HCT116 (cell line): ENCODE data around the gene MADD. TPM values are rescaled to one million over a fixed set of nuclear protein-coding genes. Genes with fewer than 3 reads are reported as not detected.

Source experiments
- ATAC-seq: fragments of 200-7000 bp; cut with Tn5 transposase; 2 replicates; pipeline ENCODE4 v1.9.1; 2020; ENCODE audit warnings: mild to moderate bottlenecking, moderate library complexity
- BruUV-seq: library from RNA; stranded (reverse); fragments of 400-500 nt; replicated peaks from 2 replicates; lab custom pipeline; 2021; lab: Mats Ljungman, UMichigan
- CTCF ChIA-PET: fragments of 300-600 bp; sonication (Branson Sonifier 250); formaldehyde crosslinking; loops from one replicate; lab custom pipeline; 2021; ENCODE audit warnings: antibody characterized with exemption; lab: Charles Lee
- POLR2A ChIA-PET: fragments of 300-600, 350-600 bp; sonication (Branson Sonifier 250); formaldehyde crosslinking; loops from one replicate; lab custom pipeline; 2021; ENCODE audit warnings: antibody characterized with exemption; lab: Charles Lee
- RAD21 ChIA-PET, 2 experiments: fragments of 300-600 bp; sonication (Branson Sonifier 250); formaldehyde crosslinking; loops; one replicate each; lab custom pipeline; 2023; ENCODE audit warnings: low total read pairs in 2 of 2; ENCODE audit not compliant: uncharacterized antibody in 2 of 2, unreplicated experiment in 2 of 2, low non-redundant PET in 1 of 2; lab: Charles Lee
- DNase-seq: peaks from one replicate; pipeline ENCODE4 v3.0.0-alpha.2; 2010; ENCODE audit warnings: low read depth, low spot score
- H2AFZ ChIP-seq: fragments of 200-600 bp; shearing (Covaris generic), sonication (generic); 2 replicates; pipeline ENCODE4 v1.6.1; 2017; ENCODE audit warnings: low read depth, mixed run types, mixed read lengths, antibody characterized with exemption, low read length; ENCODE audit not compliant: poor library complexity, severe bottlenecking
- H3K27ac ChIP-seq: 2 replicates; pipeline ENCODE4 v1.5.1; 2012; ENCODE audit warnings: low read depth, low read length
- H3K27me3 ChIP-seq: fragments of 200-600 bp; sonication (generic); 2 replicates; pipeline ENCODE4 v1.6.1; 2016; ENCODE audit warnings: mixed run types, low read length, mixed read lengths; ENCODE audit not compliant: insufficient read depth
- H3K36me3 ChIP-seq, 2 experiments: fragments of 200-500 bp in 1 of 2; fragments of 200-600 bp in 1 of 2; sonication (Bioruptor generic) in 1 of 2; sonication (generic) in 1 of 2; 2 replicates each; pipeline versions ENCODE4 v1.5.1 to v1.6.1; 2014 to 2016; ENCODE audit warnings: low read length in 2 of 2, inconsistent platforms in 1 of 2, mixed read lengths in 1 of 2, mixed run types in 1 of 2; ENCODE audit not compliant: insufficient read depth in 2 of 2, control insufficient read depth in 1 of 2
- H3K4me1 ChIP-seq, 2 experiments: fragments of 200-600 bp in 1 of 2; sonication (generic) in 1 of 2; 2 replicates each; pipeline versions ENCODE4 v1.5.1 to v1.6.1; 2012 to 2017; ENCODE audit warnings: low read length in 2 of 2, inconsistent platforms in 1 of 2, mild to moderate bottlenecking in 1 of 2, mixed read lengths in 1 of 2, mixed run types in 1 of 2, moderate library complexity in 1 of 2; ENCODE audit not compliant: insufficient read depth in 2 of 2, control insufficient read depth in 1 of 2
- H3K4me2 ChIP-seq: fragments of 200-600 bp; sonication (generic); 2 replicates; pipeline ENCODE4 v1.6.1; 2017; ENCODE audit warnings: mixed run types, low read length, mixed read lengths
- H3K4me3 ChIP-seq, 2 experiments: fragments of 200-600 bp in 1 of 2; sonication (generic) in 1 of 2; replicated peaks in 1 of 2; 2 replicates each; pipeline ENCODE4 v1.5.1; 2011 to 2016; ENCODE audit warnings: low read length in 2 of 2, control low read depth in 1 of 2, low read depth in 1 of 2, mild to moderate bottlenecking in 1 of 2, mixed read lengths in 1 of 2, mixed run types in 1 of 2
- H3K79me2 ChIP-seq: fragments of 200-600 bp; sonication (generic); 2 replicates; pipeline ENCODE4 v1.6.1; 2017; ENCODE audit warnings: mild to moderate bottlenecking, mixed run types, low read length, moderate library complexity, mixed read lengths; ENCODE audit not compliant: insufficient read depth
- H3K9ac ChIP-seq: fragments of 200-600 bp; sonication (generic); 2 replicates; pipeline ENCODE4 v1.6.1; 2016; ENCODE audit warnings: low read length, mixed read lengths
- H3K9me2 ChIP-seq: fragments of 200-600 bp; sonication (generic), shearing (Covaris generic); 2 replicates; pipeline ENCODE4 v1.6.1; 2017; ENCODE audit warnings: mixed run types, mild to moderate bottlenecking, moderate library complexity; ENCODE audit not compliant: insufficient read depth
- H3K9me3 ChIP-seq, 2 experiments: fragments of 200-500 bp in 1 of 2; fragments of 200-600 bp in 1 of 2; sonication (Bioruptor generic) in 1 of 2; sonication (generic) in 1 of 2; 2 replicates each; pipeline ENCODE4 v1.6.1; 2014 to 2017; ENCODE audit warnings: low read length in 2 of 2, mixed read lengths in 2 of 2, inconsistent platforms in 1 of 2, low read depth in 1 of 2, mild to moderate bottlenecking in 1 of 2, mixed run types in 1 of 2, moderate library complexity in 1 of 2; ENCODE audit not compliant: control insufficient read depth in 1 of 2, insufficient read depth in 1 of 2
- H4K20me1 ChIP-seq: fragments of 200-600 bp; sonication (generic), shearing (Covaris generic); 2 replicates; pipeline ENCODE4 v1.6.1; 2017; ENCODE audit warnings: mixed run types, mild to moderate bottlenecking, moderate library complexity; ENCODE audit not compliant: insufficient read depth
- CBX3 ChIP-seq: IDR thresholded peaks from 2 replicates; pipeline ENCODE4 v1.6.1; 2012; ENCODE audit warnings: low read depth
- EGR1 ChIP-seq: IDR thresholded peaks from 2 replicates; pipeline ENCODE4 v1.6.1; 2012; ENCODE audit warnings: low read depth
- EZH2 ChIP-seq: fragments of 200-600 bp; sonication (generic); IDR thresholded peaks from 2 replicates; pipeline ENCODE4 v1.6.1; 2017; ENCODE audit warnings: antibody characterized with exemption, mixed run types
- EZH2phosphoT487 ChIP-seq: fragments of 200-600 bp; IDR thresholded peaks from 2 replicates; pipeline ENCODE4 v1.6.1; 2018; ENCODE audit warnings: antibody characterized with exemption, borderline replicate concordance
- FOSL1 ChIP-seq: IDR thresholded peaks from 2 replicates; pipeline ENCODE4 v1.6.1; 2012; ENCODE audit warnings: low read depth
- JUND ChIP-seq: IDR thresholded peaks from 2 replicates; pipeline ENCODE4 v1.6.1; 2012
- POLR2A ChIP-seq: IDR thresholded peaks from 2 replicates; pipeline ENCODE4 v1.7.0; 2011; ENCODE audit warnings: borderline replicate concordance; ENCODE audit not compliant: insufficient read depth, insufficient read length; ENCODE audit errors: extremely low read depth
- POLR2AphosphoS5 ChIP-seq: IDR thresholded peaks from 2 replicates; pipeline ENCODE4 v1.6.1; 2011; ENCODE audit warnings: mild to moderate bottlenecking, low read depth, low read length, moderate library complexity
- SIN3A ChIP-seq: IDR thresholded peaks from 2 replicates; pipeline ENCODE4 v1.6.1; 2012; ENCODE audit warnings: low read depth
- SP1 ChIP-seq: IDR thresholded peaks from 2 replicates; pipeline ENCODE4 v1.6.1; 2012; ENCODE audit warnings: low read depth
- SRF ChIP-seq: IDR thresholded peaks from 2 replicates; pipeline ENCODE4 v1.6.1; 2012; ENCODE audit warnings: low read depth
- YY1 ChIP-seq: IDR thresholded peaks from 2 replicates; pipeline ENCODE4 v1.6.1; 2011; ENCODE audit warnings: low read length, low read depth, moderate library complexity, mild to moderate bottlenecking; ENCODE audit not compliant: insufficient replicate concordance; ENCODE audit errors: extremely low read depth
- ZFX ChIP-seq: fragments of 450-650 bp; IDR thresholded peaks from 2 replicates; pipeline ENCODE4 v1.6.1; 2017
- intact Hi-C: fragments of 100-400 bp; cut with micrococcal nuclease; formaldehyde crosslinking; loops from 2 replicates; pipeline ENCODE4 v1.10.0; 2022
- total RNA-seq: library from RNA; stranded (reverse); gene quantifications from one replicate; pipeline ENCODE4 v1.2.1, GENCODE V29; 2021; ENCODE audit not compliant: unreplicated experiment
- TF ChIP-seq, protein P1 (sequence below): IDR thresholded peaks from 2 replicates; pipeline ENCODE4 v1.6.1; 2012
- TF ChIP-seq, protein P2 (sequence below): IDR thresholded peaks from 2 replicates; pipeline ENCODE4 v1.6.1; 2012; ENCODE audit warnings: low read depth
- TF ChIP-seq, protein P3 (sequence below), 3 experiments: fragments of 200-600 bp in 1 of 3; sonication (generic) in 1 of 3; IDR thresholded peaks in 2 of 3; conservative IDR thresholded peaks in 1 of 3; 2 replicates each; pipeline ENCODE4 v1.5.1; 2012 to 2017; ENCODE audit warnings: low read depth in 2 of 3, low read length in 2 of 3, antibody characterized with exemption in 1 of 3, borderline replicate concordance in 1 of 3, control low read depth in 1 of 3, mild to moderate bottlenecking in 1 of 3, mixed read lengths in 1 of 3, mixed run types in 1 of 3, moderate library complexity in 1 of 3; ENCODE audit not compliant: insufficient read depth in 1 of 3
- TF ChIP-seq, protein P4 (sequence below): IDR thresholded peaks from 2 replicates; pipeline ENCODE4 v1.6.1; 2011; ENCODE audit warnings: mild to moderate bottlenecking, low read length, moderate library complexity; ENCODE audit not compliant: insufficient replicate concordance; ENCODE audit errors: extremely low read depth

MADD gene
- total RNA-seq, 1 experiment from 2014 or later: 37.1 TPM

DNA sequence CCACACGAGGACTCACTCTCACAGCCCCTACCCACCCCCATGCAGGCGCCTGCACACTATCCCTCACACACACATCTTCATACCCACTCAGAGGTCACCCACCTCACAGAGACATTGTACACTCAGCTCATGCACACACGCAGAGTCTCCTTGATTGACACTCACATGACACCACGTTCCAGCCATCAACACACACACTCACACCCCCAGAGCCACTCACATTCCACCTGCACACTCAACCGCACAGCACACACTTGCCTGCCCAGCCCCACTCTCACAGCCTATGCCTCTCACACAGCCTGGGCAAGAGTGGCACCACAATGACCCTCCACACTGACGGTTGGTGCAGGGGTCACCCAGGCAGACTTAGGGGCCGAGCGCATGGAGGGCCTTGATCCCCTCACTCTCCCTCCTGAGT lies 106.2 kb downstream of the MADD start:
- Histone ChIP-seq H4K20me1 (no peaks in the 10 kb centered on the region), H3K4me3 (no peak overlapping the region), H3K4me1 (peaks cover 11 to 29% of the 10 kb centered on the region in 2 experiments; a peak in 3 of 4 replicates), H3K27ac (no peak overlapping the region), H3K9me3 (no peaks in the 10 kb centered on the region), H3K9ac (no peak overlapping the region), H3K27me3 (no peaks in the 10 kb centered on the region)
- BruUV-seq: no TSS peak
- intact Hi-C loops: no loop called here
- DNase-seq (no peak), ATAC-seq (no peak)
- TF ChIP-seq SRF (no peak), JUND (no peak), EZH2 (no peak), FOSL1 (no peak), EZH2phosphoT487 (no peak), YY1 (no peak), SIN3A (no peak), ZFX (no peak), EGR1 (no peak), CBX3 (no peak), POLR2A (no peak), POLR2AphosphoS5 (no peak), SP1 (no peak)
- TF ChIP-seq, protein P1, sequence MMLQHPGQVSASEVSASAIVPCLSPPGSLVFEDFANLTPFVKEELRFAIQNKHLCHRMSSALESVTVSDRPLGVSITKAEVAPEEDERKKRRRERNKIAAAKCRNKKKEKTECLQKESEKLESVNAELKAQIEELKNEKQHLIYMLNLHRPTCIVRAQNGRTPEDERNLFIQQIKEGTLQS: no peak
- TF ChIP-seq, protein P2, sequence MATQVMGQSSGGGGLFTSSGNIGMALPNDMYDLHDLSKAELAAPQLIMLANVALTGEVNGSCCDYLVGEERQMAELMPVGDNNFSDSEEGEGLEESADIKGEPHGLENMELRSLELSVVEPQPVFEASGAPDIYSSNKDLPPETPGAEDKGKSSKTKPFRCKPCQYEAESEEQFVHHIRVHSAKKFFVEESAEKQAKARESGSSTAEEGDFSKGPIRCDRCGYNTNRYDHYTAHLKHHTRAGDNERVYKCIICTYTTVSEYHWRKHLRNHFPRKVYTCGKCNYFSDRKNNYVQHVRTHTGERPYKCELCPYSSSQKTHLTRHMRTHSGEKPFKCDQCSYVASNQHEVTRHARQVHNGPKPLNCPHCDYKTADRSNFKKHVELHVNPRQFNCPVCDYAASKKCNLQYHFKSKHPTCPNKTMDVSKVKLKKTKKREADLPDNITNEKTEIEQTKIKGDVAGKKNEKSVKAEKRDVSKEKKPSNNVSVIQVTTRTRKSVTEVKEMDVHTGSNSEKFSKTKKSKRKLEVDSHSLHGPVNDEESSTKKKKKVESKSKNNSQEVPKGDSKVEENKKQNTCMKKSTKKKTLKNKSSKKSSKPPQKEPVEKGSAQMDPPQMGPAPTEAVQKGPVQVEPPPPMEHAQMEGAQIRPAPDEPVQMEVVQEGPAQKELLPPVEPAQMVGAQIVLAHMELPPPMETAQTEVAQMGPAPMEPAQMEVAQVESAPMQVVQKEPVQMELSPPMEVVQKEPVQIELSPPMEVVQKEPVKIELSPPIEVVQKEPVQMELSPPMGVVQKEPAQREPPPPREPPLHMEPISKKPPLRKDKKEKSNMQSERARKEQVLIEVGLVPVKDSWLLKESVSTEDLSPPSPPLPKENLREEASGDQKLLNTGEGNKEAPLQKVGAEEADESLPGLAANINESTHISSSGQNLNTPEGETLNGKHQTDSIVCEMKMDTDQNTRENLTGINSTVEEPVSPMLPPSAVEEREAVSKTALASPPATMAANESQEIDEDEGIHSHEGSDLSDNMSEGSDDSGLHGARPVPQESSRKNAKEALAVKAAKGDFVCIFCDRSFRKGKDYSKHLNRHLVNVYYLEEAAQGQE: no peak
- TF ChIP-seq, protein P3, sequence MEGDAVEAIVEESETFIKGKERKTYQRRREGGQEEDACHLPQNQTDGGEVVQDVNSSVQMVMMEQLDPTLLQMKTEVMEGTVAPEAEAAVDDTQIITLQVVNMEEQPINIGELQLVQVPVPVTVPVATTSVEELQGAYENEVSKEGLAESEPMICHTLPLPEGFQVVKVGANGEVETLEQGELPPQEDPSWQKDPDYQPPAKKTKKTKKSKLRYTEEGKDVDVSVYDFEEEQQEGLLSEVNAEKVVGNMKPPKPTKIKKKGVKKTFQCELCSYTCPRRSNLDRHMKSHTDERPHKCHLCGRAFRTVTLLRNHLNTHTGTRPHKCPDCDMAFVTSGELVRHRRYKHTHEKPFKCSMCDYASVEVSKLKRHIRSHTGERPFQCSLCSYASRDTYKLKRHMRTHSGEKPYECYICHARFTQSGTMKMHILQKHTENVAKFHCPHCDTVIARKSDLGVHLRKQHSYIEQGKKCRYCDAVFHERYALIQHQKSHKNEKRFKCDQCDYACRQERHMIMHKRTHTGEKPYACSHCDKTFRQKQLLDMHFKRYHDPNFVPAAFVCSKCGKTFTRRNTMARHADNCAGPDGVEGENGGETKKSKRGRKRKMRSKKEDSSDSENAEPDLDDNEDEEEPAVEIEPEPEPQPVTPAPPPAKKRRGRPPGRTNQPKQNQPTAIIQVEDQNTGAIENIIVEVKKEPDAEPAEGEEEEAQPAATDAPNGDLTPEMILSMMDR (IDR thresholded peaks at IDR 0.05 in 2 of 3, conservative IDR thresholded peaks at IDR 0.05 in 1 of 3; ENCODE audit: borderline replicate concordance in 1 of 3, insufficient read depth in 1 of 3, low read depth in 2 of 3, low read length in 2 of 3): no peak
- TF ChIP-seq, protein P4, sequence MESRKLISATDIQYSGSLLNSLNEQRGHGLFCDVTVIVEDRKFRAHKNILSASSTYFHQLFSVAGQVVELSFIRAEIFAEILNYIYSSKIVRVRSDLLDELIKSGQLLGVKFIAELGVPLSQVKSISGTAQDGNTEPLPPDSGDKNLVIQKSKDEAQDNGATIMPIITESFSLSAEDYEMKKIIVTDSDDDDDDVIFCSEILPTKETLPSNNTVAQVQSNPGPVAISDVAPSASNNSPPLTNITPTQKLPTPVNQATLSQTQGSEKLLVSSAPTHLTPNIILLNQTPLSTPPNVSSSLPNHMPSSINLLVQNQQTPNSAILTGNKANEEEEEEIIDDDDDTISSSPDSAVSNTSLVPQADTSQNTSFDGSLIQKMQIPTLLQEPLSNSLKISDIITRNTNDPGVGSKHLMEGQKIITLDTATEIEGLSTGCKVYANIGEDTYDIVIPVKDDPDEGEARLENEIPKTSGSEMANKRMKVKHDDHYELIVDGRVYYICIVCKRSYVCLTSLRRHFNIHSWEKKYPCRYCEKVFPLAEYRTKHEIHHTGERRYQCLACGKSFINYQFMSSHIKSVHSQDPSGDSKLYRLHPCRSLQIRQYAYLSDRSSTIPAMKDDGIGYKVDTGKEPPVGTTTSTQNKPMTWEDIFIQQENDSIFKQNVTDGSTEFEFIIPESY: no peak
- TF ChIP-seq, all 23 proteins: peak for 0
- POLR2A ChIA-PET: no interaction called here
- Histone ChIP-seq H3K9me2 (no peaks in the 10 kb centered on the region), H3K4me2 (no peak overlapping the region), H3K36me3 (no peaks in the 10 kb centered on the region), H2AFZ (no peak overlapping the region), H3K79me2 (no peaks in the 10 kb centered on the region)
- RAD21 ChIA-PET: no interaction called here
- CTCF ChIA-PET: interaction anchor here (1.2 kb wide), 1 partner anchor 14 kb away, joined by 3 read pairs; no protein-coding TSS in a partner anchor
